Non-pigmented ciliary epithelial cell (primary cell): ENCODE results near the gene NKAP.
"Not testable (repeated sequence)": the region's sequence is repeated elsewhere in the genome, so short reads cannot be mapped to it uniquely, and the experiment has no call there.

Source experiments
- DNase-seq: peaks from one replicate; pipeline ENCODE4 v3.0.0-alpha.2; 2010; ENCODE audit warnings: low read depth

The NKAP gene

GRCh38 chrX:119935215-119935874, 8.2 kb downstream of the NKAP start:
- DNase-seq: no peak

GRCh38 chrX:119922391-119922790, 21.2 kb downstream of the NKAP start:
- not testable (repeated sequence) for DNase-seq

GRCh38 chrX:119919835-119920585, 23.5 kb downstream of the NKAP start:
- no peak for DNase-seq

- no peak for DNase-seq
Measured at GRCh38 chrX:119917877-119918276, 25.7 kb downstream of the NKAP start.

GRCh38 chrX:119916310-119916709, 27.2 kb downstream of the NKAP start:
- DNase-seq: no peak

- DNase-seq: no peak
Measured at GRCh38 chrX:119900976-119901375, 42.6 kb downstream of the NKAP start.

- DNase-seq: no peak
Measured at GRCh38 chrX:119899125-119899524, 44.4 kb downstream of the NKAP start.

- no peak for DNase-seq
Measured at GRCh38 chrX:119895843-119896326, 47.7 kb downstream of the NKAP start, which contains the start of gene AKAP14. TSS of gene AKAP14 (plus strand) at chrX:119895893. CDS start at chrX:119903224, 7,331 bp downstream.

GRCh38 chrX:119891961-119892692, 51.4 kb downstream of the NKAP start:
- DNase-seq: not testable (repeated sequence)

GRCh38 chrX:119890626-119891025, 52.9 kb downstream of the NKAP start:
- not testable (repeated sequence) for DNase-seq

GRCh38 chrX:119887721-119888425, 55.7 kb downstream of the NKAP start:
- DNase-seq: peak; percentile 9

- DNase-seq: no peak
Measured at GRCh38 chrX:119885554-119886428, 57.8 kb downstream of the NKAP start.

- DNase-seq: peak; percentile 15
Measured at GRCh38 chrX:119880552-119881437, 62.8 kb downstream of the NKAP start.

- no peak for DNase-seq
Measured at GRCh38 chrX:119880076-119880475, 63.5 kb downstream of the NKAP start.

- DNase-seq: no peak
Measured at GRCh38 chrX:119878740-119879139, 64.8 kb downstream of the NKAP start.

GRCh38 chrX:119871599-119872395, 71.8 kb downstream of the NKAP start, which contains the start of the genes NDUFA1 and RNF113A:
TSS of gene NDUFA1 (plus strand) at chrX:119871832. CDS start at chrX:119871912, 80 bp downstream.
TSS of gene RNF113A (minus strand) at chrX:119871733. CDS start at chrX:119871613, 120 bp downstream.
- peak; percentile 30 for DNase-seq

- DNase-seq: no peak
Measured at GRCh38 chrX:119871245-119871598, 72.3 kb downstream of the NKAP start.
